GM12891 (cell line): Measurements from ENCODE around the gene RCC1. TPM values are rescaled to one million over a fixed set of nuclear protein-coding genes. Genes with fewer than 3 reads are reported as not detected.
"Not testable (repeated sequence)": the region's sequence is repeated elsewhere in the genome, so short reads cannot be mapped to it uniquely, and the experiment has no call there.

Experiments used
- DNase-seq: peaks from one replicate; pipeline ENCODE4 v3.0.0; 2011; ENCODE audit warnings: low spot score; ENCODE audit not compliant: insufficient read length
- FAIRE-seq: peaks from 2 replicates; lab custom pipeline; 2011; peaks lifted over from hg19 to GRCh38; lab: Jason Lieb, UNC
- PAX5 ChIP-seq: IDR thresholded peaks from 2 replicates; pipeline ENCODE4 v1.6.1; 2011; ENCODE audit warnings: low read length, moderate library complexity, mild to moderate bottlenecking; ENCODE audit not compliant: insufficient read depth, severe bottlenecking
- POLR2A ChIP-seq: IDR thresholded peaks from 2 replicates; pipeline ENCODE4 v1.6.1; 2011; ENCODE audit warnings: low read depth, low read length, control low read depth
- POLR2AphosphoS5 ChIP-seq: IDR thresholded peaks from 2 replicates; pipeline ENCODE4 v1.6.1; 2011; ENCODE audit warnings: low read depth, low read length, control low read depth
- POU2F2 ChIP-seq: IDR thresholded peaks from 2 replicates; pipeline ENCODE4 v1.6.1; 2011; ENCODE audit warnings: low read depth, mild to moderate bottlenecking, control low read depth, low read length, moderate library complexity
- SPI1 ChIP-seq: IDR thresholded peaks from 2 replicates; pipeline ENCODE4 v1.6.1; 2011; ENCODE audit warnings: low read depth, low read length, control low read depth
- TAF1 ChIP-seq: IDR thresholded peaks from 2 replicates; pipeline ENCODE4 v1.6.1; 2011; ENCODE audit warnings: low read depth, low read length, control low read depth
- polyA plus RNA-seq: library from polyadenylated mRNA; unstranded; fragments of >200 nt; gene quantifications from one replicate; pipeline ENCODE4 v1.2.1, GENCODE V29; 2012; ENCODE audit warnings: low read depth, missing spikeins, inconsistent platforms; ENCODE audit not compliant: missing spikeins

RCC1 gene
- polyA plus RNA-seq: 32.9 TPM

- peak; percentile 77 for DNase-seq
- FAIRE-seq: peak; percentile 83
- TF ChIP-seq PAX5 (no peak), POU2F2 (peak; percentile 89), SPI1 (no peak), TAF1 (peak; percentile 99), POLR2AphosphoS5 (peak; percentile 100), POLR2A (peak; percentile 100)
Observed at GRCh38 chr1:28505406-28506187, at the start of gene RCC1. TSS of gene RCC1 (plus strand) at chr1:28506043. CDS start at chr1:28529867, 23,824 bp downstream.

GRCh38 chr1:28456078-28456477, 49.8 kb upstream of the RCC1 start:
- TF ChIP-seq POU2F2: no peak
- no peak for TF ChIP-seq POLR2AphosphoS5
- TF ChIP-seq POLR2A: no peak
- no peak for TF ChIP-seq SPI1
- TF ChIP-seq PAX5: no peak
- TF ChIP-seq TAF1: no peak
- FAIRE-seq (no peak), DNase-seq (no peak)

- FAIRE-seq: no peak
- TF ChIP-seq POU2F2: no peak
- no peak for TF ChIP-seq PAX5
- no peak for TF ChIP-seq POLR2AphosphoS5
- TF ChIP-seq SPI1: no peak
- no peak for TF ChIP-seq POLR2A
- no peak for TF ChIP-seq TAF1
- no peak for DNase-seq
Observed at GRCh38 chr1:28457678-28458077, 48.2 kb upstream of the RCC1 start.

- FAIRE-seq: no peak
- no peak for TF ChIP-seq POU2F2
- TF ChIP-seq TAF1: no peak
- no peak for TF ChIP-seq POLR2AphosphoS5
- TF ChIP-seq PAX5: no peak
- TF ChIP-seq SPI1: no peak
- no peak for TF ChIP-seq POLR2A
Observed at GRCh38 chr1:28458237-28459228, 47.3 kb upstream of the RCC1 start.

GRCh38 chr1:28466226-28466778, 39.5 kb upstream of the RCC1 start:
- TF ChIP-seq PAX5: no peak
- no peak for TF ChIP-seq POLR2A
- no peak for TF ChIP-seq SPI1
- TF ChIP-seq POU2F2: no peak
- TF ChIP-seq POLR2AphosphoS5: no peak
- no peak for TF ChIP-seq TAF1
- FAIRE-seq (no peak), DNase-seq (no peak)

More at GRCh38 chr1:28458237-28459228, 47.3 kb upstream of the RCC1 start:
- DNase-seq: no peak

GRCh38 chr1:28470146-28470545, 35.7 kb upstream of the RCC1 start:
- FAIRE-seq: no peak
- TF ChIP-seq PAX5: no peak

GRCh38 chr1:28479497-28479896, 26.3 kb upstream of the RCC1 start:
- not testable (repeated sequence) for DNase-seq, FAIRE-seq

More at GRCh38 chr1:28470146-28470545, 35.7 kb upstream of the RCC1 start:
- DNase-seq: no peak

- TF ChIP-seq SPI1 (no peak), TAF1 (no peak), POLR2AphosphoS5 (no peak), PAX5 (no peak), POU2F2 (no peak), POLR2A (no peak)
- DNase-seq (no peak), FAIRE-seq (peak; percentile 57)
Observed at GRCh38 chr1:28480308-28480707, 25.5 kb upstream of the RCC1 start.

- no peak for FAIRE-seq
- TF ChIP-seq POLR2AphosphoS5: no peak
- no peak for TF ChIP-seq PAX5
- TF ChIP-seq TAF1: no peak
- no peak for TF ChIP-seq POU2F2
- TF ChIP-seq POLR2A: no peak
- no peak for TF ChIP-seq SPI1
- no peak for DNase-seq
Observed at GRCh38 chr1:28482138-28482537, 23.7 kb upstream of the RCC1 start.
